Skeletal muscle tissue (tissue), 4 donors: Measurements from ENCODE around the gene MAML3. TPM values are rescaled to one million over a fixed set of nuclear protein-coding genes. Genes with fewer than 3 reads are reported as not detected.
A peak's percentile ranks its signal among the peaks of the same experiment; 100 is the strongest.

Experiments used
- H3K27ac ChIP-seq: one replicate; pipeline ENCODE4 v1.7.0; 2013; ENCODE audit warnings: mild to moderate bottlenecking, low read depth, low read length, inconsistent platforms
- H3K27me3 ChIP-seq, 3 donors: one replicate each; pipeline ENCODE4 v1.7.0; 2013; ENCODE audit warnings: low read length in 3 of 3; ENCODE audit not compliant: control insufficient read depth in 3 of 3, insufficient read depth in 3 of 3
- H3K36me3 ChIP-seq, 3 donors: one replicate each; pipeline ENCODE4 v1.7.0; 2013; ENCODE audit warnings: low read length in 3 of 3; ENCODE audit not compliant: control insufficient read depth in 3 of 3, insufficient read depth in 3 of 3
- H3K4me1 ChIP-seq, 3 donors: one replicate each; pipeline ENCODE4 v1.7.0; 2013; ENCODE audit warnings: low read length in 3 of 3, mild to moderate bottlenecking in 3 of 3; ENCODE audit not compliant: control insufficient read depth in 3 of 3, insufficient read depth in 3 of 3
- H3K4me3 ChIP-seq, 3 donors: one replicate each; pipeline ENCODE4 v1.7.0; 2013; ENCODE audit warnings: low read length in 3 of 3
- H3K9ac ChIP-seq, 3 donors: one replicate each; pipeline ENCODE4 v1.7.0; 2013; ENCODE audit warnings: low read length in 3 of 3, mild to moderate bottlenecking in 3 of 3, moderate library complexity in 2 of 3, low read depth in 1 of 3
- H3K9me3 ChIP-seq, 3 donors: one replicate each; pipeline ENCODE4 v1.7.0; 2013; ENCODE audit warnings: low read length in 3 of 3; ENCODE audit not compliant: control insufficient read depth in 3 of 3
- total RNA-seq: library from RNA; depleted of rRNA; stranded (reverse); fragments of >200 nt; gene quantifications from one replicate; pipeline ENCODE4 v1.2.3, GENCODE V29; 2014
- donor health status: Osteomylitis.

MAML3 gene
- total RNA-seq, 1 donor from 2014 or later = 3.1 TPM

DNA sequence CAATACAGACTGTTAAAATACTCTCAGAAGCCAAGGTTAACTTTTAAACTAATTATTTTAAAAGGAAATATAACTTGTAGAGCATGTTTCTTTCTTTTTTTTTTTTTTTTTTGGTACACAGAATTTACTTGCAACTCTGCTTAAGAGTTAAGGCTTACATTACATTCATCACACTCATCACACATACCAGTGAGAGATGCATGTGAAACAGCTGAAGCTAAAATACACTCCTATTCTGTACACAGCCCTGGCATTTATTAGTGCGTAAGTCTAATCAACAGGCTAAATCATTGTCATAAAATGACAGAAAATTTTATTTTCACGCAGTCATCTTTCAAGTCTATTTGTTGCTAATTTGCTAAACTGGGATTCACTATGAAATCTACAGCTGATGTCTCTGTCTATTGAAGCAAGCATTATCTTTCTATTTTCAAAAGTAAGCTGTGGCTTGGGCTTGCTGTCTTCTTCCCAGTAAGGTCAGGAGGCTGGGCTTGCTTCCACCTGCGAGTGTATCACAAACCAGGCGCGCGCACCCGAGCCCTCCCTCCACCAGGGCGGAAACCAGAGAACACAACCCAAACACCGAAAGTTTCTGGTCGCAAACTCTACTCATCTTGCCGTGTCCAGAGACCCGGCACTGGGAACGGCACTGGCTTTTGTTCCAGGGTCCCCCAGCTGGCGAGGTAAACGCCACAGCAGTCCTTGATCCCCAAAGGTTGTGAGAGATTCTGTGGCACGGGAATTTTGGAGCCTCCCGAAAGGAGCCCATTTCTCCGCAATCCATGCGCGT lies 3.9 kb downstream of the MAML3 start:
- Histone ChIP-seq H3K36me3 (no peaks in the 10 kb centered on the region), H3K9me3 (no peaks in the 10 kb centered on the region), H3K9ac (peak overlapping the region; percentile 85 to 97 (median 92)), H3K27ac (peak overlapping the region; percentile 94), H3K4me3 (peak overlapping the region; percentile 77 to 94 (median 93)), H3K4me1 (peaks cover 0 to 4% (median 2%) of the 10 kb centered on the region in 3 donors), H3K27me3 (no peaks in the 10 kb centered on the region)

DNA sequence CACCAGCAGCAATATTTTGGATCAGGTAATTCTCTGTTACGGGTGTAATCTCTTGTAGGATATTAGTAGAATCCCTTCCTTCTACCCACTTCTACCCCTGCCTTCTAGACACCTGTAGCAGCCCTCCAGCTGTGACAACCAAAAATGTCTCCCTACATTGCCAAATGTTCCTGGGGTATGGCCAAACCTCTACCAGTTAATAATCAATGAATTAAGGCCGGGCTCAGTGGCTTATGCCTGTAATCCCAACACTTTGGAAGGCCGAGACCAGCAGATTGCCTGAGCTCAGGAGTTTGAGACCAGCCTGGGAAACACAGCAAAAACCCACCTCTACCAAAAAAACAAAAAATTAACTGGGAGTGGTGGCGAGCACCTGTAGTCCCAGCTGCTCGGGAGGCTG lies 9.9 kb downstream of the MAML3 start:
- Histone ChIP-seq H3K36me3 (no peaks in the 10 kb centered on the region), H3K9me3 (no peaks in the 10 kb centered on the region), H3K27ac (no peak overlapping the region), H3K9ac (no peak overlapping the region), H3K4me1 (no peaks in the 10 kb centered on the region), H3K27me3 (no peaks in the 10 kb centered on the region), H3K4me3 (no peak overlapping the region)

DNA sequence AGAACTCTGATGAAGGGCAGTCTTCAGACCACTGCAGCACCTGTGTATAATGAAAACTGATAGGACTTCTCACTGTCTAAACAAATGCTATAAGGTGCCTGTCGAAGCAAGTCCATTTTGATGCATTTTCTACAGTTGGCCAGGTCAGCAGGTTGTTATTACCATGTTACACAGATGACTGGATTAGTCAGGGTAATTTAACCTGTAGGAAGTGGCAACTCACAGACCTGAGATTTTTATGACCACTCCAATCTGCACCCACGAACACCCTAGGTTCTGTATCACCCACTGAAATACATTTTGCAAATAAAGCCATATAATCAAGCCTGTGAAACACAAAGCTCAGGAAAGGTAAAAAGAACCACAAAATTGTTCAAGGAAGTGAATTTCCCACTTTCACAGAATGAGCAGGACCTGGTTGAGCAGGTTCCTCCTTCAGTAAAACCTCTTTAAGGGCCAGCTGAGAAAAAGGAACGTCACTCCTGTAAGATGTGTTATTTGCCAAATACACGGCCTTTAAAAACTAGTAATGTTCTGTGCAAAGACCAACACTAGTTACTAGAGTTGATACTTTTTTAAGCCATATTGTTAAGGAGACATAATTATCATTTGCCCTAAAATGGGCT lies 12.7 kb downstream of the MAML3 start:
- H3K9me3 ChIP-seq = no peaks in the 10 kb centered on the region
- no peaks in the 10 kb centered on the region for H3K4me1 ChIP-seq
- no peak overlapping the region for H3K4me3 ChIP-seq
- no peak overlapping the region for H3K27ac ChIP-seq
- H3K36me3 ChIP-seq = no peaks in the 10 kb centered on the region
- H3K9ac ChIP-seq = no peak overlapping the region
- no peaks in the 10 kb centered on the region for H3K27me3 ChIP-seq

DNA sequence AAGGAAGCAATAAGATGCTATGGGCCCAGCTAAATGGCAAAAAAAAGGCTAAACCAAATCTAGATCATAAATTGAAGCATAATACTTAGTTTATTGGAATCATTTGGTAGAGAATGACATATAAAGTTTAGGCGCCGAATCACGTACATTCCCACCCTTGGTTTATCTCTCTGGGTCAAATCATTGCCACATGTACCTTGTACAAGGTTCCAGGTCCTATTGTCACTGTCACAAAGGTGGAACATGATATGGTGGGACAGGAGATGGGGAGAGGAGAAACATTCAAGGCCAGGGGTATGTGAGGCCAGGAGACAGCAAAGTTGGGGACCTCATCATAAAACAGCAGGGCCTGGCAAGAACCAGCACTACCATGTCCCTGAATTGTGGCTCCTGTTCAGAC lies 13.4 kb downstream of the MAML3 start:
- H3K27ac ChIP-seq = no peak overlapping the region

DNA sequence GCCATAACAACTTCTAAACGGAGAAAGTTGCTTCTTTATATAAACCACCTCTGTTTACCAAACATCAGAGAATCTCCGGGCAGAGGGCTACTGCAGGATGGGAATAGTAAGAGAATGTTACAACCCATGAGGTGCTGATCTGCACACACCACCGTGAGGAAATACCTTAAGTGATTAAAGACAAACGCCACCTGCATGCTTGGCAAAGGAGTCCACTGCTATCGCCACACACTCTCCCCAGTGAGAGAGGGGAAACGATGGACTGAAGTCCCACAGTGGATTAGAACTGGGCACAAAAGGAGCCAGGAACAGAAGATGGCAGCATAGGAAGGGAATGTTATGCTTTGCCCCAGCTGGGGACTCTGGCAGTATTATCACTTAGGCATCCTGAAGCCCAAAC lies 15.6 kb downstream of the MAML3 start:
- no peaks in the 10 kb centered on the region for H3K27me3 ChIP-seq
- H3K36me3 ChIP-seq = no peaks in the 10 kb centered on the region
- H3K9ac ChIP-seq = no peak overlapping the region
- no peaks in the 10 kb centered on the region for H3K9me3 ChIP-seq
- H3K4me1 ChIP-seq = peaks cover 0 to 3% (median 2%) of the 10 kb centered on the region in 3 donors
- H3K4me3 ChIP-seq = no peak overlapping the region
- no peak overlapping the region for H3K27ac ChIP-seq

More for the DNA sequence above, 13.4 kb downstream of the MAML3 start:
- Histone ChIP-seq H3K36me3 (no peaks in the 10 kb centered on the region), H3K9me3 (no peaks in the 10 kb centered on the region), H3K9ac (no peak overlapping the region), H3K27me3 (no peaks in the 10 kb centered on the region), H3K4me1 (peaks cover 0 to 2% (median under 1%) of the 10 kb centered on the region in 3 donors), H3K4me3 (no peak overlapping the region)

DNA sequence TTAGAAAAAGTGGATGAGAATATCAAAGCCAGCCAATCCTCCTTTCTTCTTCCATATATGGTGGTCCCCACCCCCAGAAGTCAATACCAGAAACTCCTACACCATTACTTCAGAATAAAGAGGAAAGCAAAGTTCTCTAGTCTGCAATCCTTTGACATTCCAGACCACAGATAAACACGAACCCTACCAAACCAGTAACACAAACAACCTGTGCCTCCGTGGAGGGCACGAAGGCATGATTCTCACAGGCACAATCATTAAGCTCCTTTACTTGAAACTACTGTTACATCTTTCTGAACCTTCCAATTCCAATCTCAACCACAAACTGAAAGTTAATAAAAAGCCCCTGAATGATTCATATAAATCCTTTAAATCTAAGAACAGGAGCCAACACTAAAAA lies 16.3 kb downstream of the MAML3 start:
- Histone ChIP-seq H3K27ac (no peak overlapping the region), H3K9ac (no peak overlapping the region), H3K9me3 (no peaks in the 10 kb centered on the region), H3K27me3 (no peaks in the 10 kb centered on the region), H3K4me3 (no peak overlapping the region), H3K4me1 (peaks cover 0 to 3% (median 2%) of the 10 kb centered on the region in 3 donors), H3K36me3 (no peaks in the 10 kb centered on the region)

DNA sequence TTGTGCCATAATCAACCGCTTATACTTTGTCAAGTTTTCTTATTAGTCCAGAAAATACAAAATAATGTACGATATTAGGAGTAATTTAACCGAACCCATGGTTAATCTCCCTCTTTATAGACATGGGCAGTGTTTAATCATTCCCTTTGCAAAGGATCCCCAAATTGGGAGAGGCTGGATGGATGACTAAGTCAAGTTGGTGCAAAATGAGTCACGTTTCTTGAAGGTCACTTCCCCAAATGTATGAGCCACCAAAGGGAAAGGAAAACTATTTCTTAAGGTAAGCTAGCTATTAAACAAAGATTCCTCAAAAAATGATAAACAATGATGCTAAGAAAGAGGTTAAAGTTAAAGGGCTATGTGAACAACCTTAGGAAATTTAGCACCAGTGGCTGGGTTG lies 17.5 kb downstream of the MAML3 start:
- Histone ChIP-seq H3K9ac (no peak overlapping the region), H3K9me3 (no peaks in the 10 kb centered on the region), H3K36me3 (no peaks in the 10 kb centered on the region), H3K27me3 (no peaks in the 10 kb centered on the region), H3K4me1 (peaks cover 0 to 3% (median 2%) of the 10 kb centered on the region in 3 donors), H3K4me3 (no peak overlapping the region), H3K27ac (no peak overlapping the region)

DNA sequence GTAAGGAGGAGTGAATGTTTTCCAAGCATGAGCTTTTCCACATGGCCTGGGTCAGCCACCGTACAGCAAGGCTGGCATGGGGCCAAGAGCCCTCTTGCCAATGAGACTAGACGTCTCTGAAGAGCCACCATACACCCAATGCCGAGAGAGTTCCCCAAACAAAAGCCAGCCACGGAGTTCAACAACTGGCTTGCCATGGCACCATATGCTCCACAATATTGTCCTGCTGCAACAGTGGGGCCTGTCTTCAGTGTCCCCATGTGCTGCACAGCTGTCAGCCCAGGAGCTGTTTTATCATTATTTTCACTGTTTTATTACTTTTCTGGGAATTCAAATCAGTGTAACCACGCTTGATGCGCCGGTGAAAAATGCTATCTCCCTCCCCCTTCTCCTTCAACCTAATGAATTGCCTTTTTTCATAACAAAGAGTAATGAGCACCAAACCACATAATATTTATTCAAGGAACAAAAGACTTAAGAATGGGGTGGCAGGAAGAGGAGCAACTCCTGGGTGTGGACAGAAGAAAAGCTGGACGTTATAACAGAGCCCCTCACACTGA lies 18.4 kb downstream of the MAML3 start:
- no peak overlapping the region for H3K9ac ChIP-seq
- H3K27ac ChIP-seq = no peak overlapping the region
- H3K4me3 ChIP-seq = no peak overlapping the region
- H3K36me3 ChIP-seq = no peaks in the 10 kb centered on the region
- H3K4me1 ChIP-seq = peaks cover 0 to 3% (median 2%) of the 10 kb centered on the region in 3 donors
- H3K9me3 ChIP-seq = no peaks in the 10 kb centered on the region
- H3K27me3 ChIP-seq = no peaks in the 10 kb centered on the region

DNA sequence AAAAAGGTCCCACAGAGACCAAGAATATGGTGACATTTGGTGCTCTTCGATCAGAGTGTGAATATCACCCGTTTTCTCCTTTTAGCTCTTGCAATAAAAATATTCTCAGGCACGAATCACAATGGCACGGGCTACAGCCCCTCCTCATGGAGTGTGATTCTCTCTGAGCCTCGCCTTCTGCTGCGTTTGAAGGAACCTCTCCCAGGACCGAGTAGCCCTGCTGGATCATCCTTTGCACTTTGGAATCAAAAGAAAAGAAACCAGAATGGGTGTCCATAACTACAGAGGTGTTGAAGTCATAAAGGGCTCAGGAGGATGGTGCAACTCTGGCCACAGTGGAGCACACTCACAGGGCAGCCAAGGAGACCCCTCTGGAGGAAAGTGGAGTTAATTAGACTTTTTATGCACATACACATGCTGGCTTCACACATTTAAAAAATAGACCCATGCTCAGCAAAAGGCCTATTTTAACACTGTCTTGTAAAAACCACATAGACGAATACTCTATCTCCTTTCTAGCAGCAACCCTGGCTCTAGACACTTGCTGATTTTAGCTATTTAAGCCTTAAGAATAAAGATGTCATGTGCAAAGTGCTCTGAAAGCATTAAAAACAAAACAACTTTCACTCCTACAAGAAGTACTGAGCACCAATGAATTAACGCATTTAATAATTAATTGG lies 19.1 kb downstream of the MAML3 start:
- no peaks in the 10 kb centered on the region for H3K9me3 ChIP-seq
- no peaks in the 10 kb centered on the region for H3K27me3 ChIP-seq
- no peak overlapping the region for H3K4me3 ChIP-seq
- peaks cover 0 to 3% (median 2%) of the 10 kb centered on the region in 3 donors for H3K4me1 ChIP-seq
- no peak overlapping the region for H3K9ac ChIP-seq
- H3K36me3 ChIP-seq = no peaks in the 10 kb centered on the region
- H3K27ac ChIP-seq = no peak overlapping the region
